HepG2 (cell line): Measurements from ENCODE around the gene PHF19. TPM values are rescaled to one million over a fixed set of nuclear protein-coding genes. Genes with fewer than 3 reads are reported as not detected.

Experiments
- ARID4A ChIP-seq: sonication (generic); formaldehyde crosslinking; IDR thresholded peaks from 2 replicates; pipeline ENCODE4 v1.5.0; 2020; ENCODE audit warnings: mild to moderate bottlenecking, missing genetic modification reagents, borderline replicate concordance
- FOSL1 ChIP-seq: sonication (generic); formaldehyde crosslinking; IDR thresholded peaks from 2 replicates; pipeline ENCODE4 v1.9.0; 2021; ENCODE audit warnings: missing genetic modification reagents, borderline replicate concordance
- FOXP4 ChIP-seq: sonication (generic); formaldehyde crosslinking; IDR thresholded peaks from 2 replicates; pipeline ENCODE4 v1.4.0; 2020; ENCODE audit warnings: missing genetic modification reagents
- KDM1A ChIP-seq: IDR thresholded peaks from 2 replicates; pipeline ENCODE4 v1.6.1; 2016; ENCODE audit warnings: missing compliant biosample characterization
- MXI1 ChIP-seq: IDR thresholded peaks from 3 replicates; pipeline ENCODE4 v1.6.1; 2012; ENCODE audit warnings: low read depth, low read length, inconsistent platforms, borderline replicate concordance
- NFYB ChIP-seq: sonication (generic); formaldehyde crosslinking; IDR thresholded peaks from 2 replicates; pipeline ENCODE4 v1.4.0; 2020; ENCODE audit warnings: missing genetic modification reagents
- PCBP2 ChIP-seq: fragments of 200-400 bp; formaldehyde crosslinking; optimal IDR thresholded peaks from 2 replicates; pipeline ENCODE3; 2018; ENCODE audit warnings: low read length, low read depth; ENCODE audit not compliant: poor library complexity, severe bottlenecking
- RBFOX2 ChIP-seq: fragments of 200-400 bp; formaldehyde crosslinking; IDR thresholded peaks from 2 replicates; pipeline ENCODE4 v1.6.1; 2017; ENCODE audit warnings: low read depth, mild to moderate bottlenecking, low read length
- REXO4 ChIP-seq: sonication (generic); formaldehyde crosslinking; IDR thresholded peaks from 2 replicates; pipeline ENCODE4 v1.8.0; 2022; ENCODE audit warnings: missing genetic modification reagents, mild to moderate bottlenecking, borderline replicate concordance
- SIN3A ChIP-seq: IDR thresholded peaks from 2 replicates; pipeline ENCODE4 v1.6.1; 2011; ENCODE audit warnings: low read depth, mild to moderate bottlenecking, control low read depth, low read length, borderline replicate concordance
- TBX3 ChIP-seq: fragments of 450-650 bp; IDR thresholded peaks from 2 replicates; pipeline ENCODE4 v1.6.1; 2017; ENCODE audit warnings: antibody characterized with exemption, mild to moderate bottlenecking, inconsistent platforms, borderline replicate concordance
- U2AF2 ChIP-seq: fragments of 200-400 bp; formaldehyde crosslinking; IDR thresholded peaks from 2 replicates; pipeline ENCODE4 v1.6.1; 2017; ENCODE audit warnings: low read depth, mild to moderate bottlenecking, low read length
- ZBTB25 ChIP-seq: IDR thresholded peaks from 2 replicates; pipeline ENCODE4 v1.6.1; 2018; ENCODE audit warnings: missing genetic modification reagents
- ZFY ChIP-seq: sonication (generic); formaldehyde crosslinking; IDR thresholded peaks from 2 replicates; pipeline ENCODE4 v1.4.0; 2020; ENCODE audit warnings: missing genetic modification reagents
- ZNF446 ChIP-seq: sonication (generic); formaldehyde crosslinking; IDR thresholded peaks from 2 replicates; pipeline ENCODE4 v1.5.0; 2020; ENCODE audit warnings: mild to moderate bottlenecking, missing genetic modification reagents
- ZNF816 ChIP-seq: sonication (generic); formaldehyde crosslinking; IDR thresholded peaks from 2 replicates; pipeline ENCODE4 v1.8.0; 2022; ENCODE audit warnings: missing genetic modification reagents, mild to moderate bottlenecking, borderline replicate concordance
- polyA plus RNA-seq, 8 experiments: library from polyadenylated mRNA; depleted of rRNA in 3 of 8; stranded (reverse) in 7 of 8; unstranded in 1 of 8; fragments of >200 nt; fragmentation: Illumina TruSeq in 4 of 8; extraction: Trizol in 4 of 8; gene quantifications; 2 replicates each; pipeline versions ENCODE4 v1.2.1 to v1.2.3, GENCODE V29; 2011 to 2016; ENCODE audit warnings: low read depth in 4 of 8, missing spikeins in 1 of 8, mixed read lengths in 1 of 8; ENCODE audit not compliant: insufficient read depth in 1 of 8
- total RNA-seq, 5 experiments: library from RNA; depleted of rRNA; stranded (reverse); fragments of >200 nt; fragmentation: Illumina TruSeq; extraction: Trizol; gene quantifications; 2 replicates each; pipeline ENCODE4 v1.2.3, GENCODE V29; 2016; ENCODE audit warnings: low read depth in 1 of 5

The PHF19 gene
- total and polyA plus RNA-seq, 2 of the 13 experiments (the other 11 are each of a cell fraction or from before 2014, with no cell fraction given) = 29.7 to 41.3 TPM

- TF ChIP-seq ARID4A (peak; percentile 74), ZFY (CRISPR knock-in tag) (peak; percentile 72), PCBP2 (no peak), NFYB (CRISPR knock-in tag) (peak; percentile 81), ZNF816 (0 out of 2 replicates have a peak, but pooled peaks have one; percentile 37), KDM1A (CRISPR knock-in tag) (no peak), U2AF2 (no peak), MXI1 (peak; percentile 10; the same call in 1 of the 3 replicates), FOXP4 (CRISPR knock-in tag) (peak; percentile 22; the same call in 1 of the 2 replicates), FOSL1 (peak; percentile 66; the same call in 1 of the 2 replicates), REXO4 (no peak), ZNF446 (CRISPR knock-in tag) (0 out of 2 replicates have a peak, but pooled peaks have one; percentile 2), RBFOX2 (peak; percentile 79), ZBTB25 (CRISPR knock-in tag) (peak; percentile 95), TBX3 (no peak), SIN3A (0 out of 2 replicates have a peak, but pooled peaks have one; percentile 14)
Observed at GRCh38 chr9:120875954-120876841, 790 bp downstream of the PHF19 start (continued).
